ENCODE results near the gene ZNF608.

Gene ZNF608, protein sequence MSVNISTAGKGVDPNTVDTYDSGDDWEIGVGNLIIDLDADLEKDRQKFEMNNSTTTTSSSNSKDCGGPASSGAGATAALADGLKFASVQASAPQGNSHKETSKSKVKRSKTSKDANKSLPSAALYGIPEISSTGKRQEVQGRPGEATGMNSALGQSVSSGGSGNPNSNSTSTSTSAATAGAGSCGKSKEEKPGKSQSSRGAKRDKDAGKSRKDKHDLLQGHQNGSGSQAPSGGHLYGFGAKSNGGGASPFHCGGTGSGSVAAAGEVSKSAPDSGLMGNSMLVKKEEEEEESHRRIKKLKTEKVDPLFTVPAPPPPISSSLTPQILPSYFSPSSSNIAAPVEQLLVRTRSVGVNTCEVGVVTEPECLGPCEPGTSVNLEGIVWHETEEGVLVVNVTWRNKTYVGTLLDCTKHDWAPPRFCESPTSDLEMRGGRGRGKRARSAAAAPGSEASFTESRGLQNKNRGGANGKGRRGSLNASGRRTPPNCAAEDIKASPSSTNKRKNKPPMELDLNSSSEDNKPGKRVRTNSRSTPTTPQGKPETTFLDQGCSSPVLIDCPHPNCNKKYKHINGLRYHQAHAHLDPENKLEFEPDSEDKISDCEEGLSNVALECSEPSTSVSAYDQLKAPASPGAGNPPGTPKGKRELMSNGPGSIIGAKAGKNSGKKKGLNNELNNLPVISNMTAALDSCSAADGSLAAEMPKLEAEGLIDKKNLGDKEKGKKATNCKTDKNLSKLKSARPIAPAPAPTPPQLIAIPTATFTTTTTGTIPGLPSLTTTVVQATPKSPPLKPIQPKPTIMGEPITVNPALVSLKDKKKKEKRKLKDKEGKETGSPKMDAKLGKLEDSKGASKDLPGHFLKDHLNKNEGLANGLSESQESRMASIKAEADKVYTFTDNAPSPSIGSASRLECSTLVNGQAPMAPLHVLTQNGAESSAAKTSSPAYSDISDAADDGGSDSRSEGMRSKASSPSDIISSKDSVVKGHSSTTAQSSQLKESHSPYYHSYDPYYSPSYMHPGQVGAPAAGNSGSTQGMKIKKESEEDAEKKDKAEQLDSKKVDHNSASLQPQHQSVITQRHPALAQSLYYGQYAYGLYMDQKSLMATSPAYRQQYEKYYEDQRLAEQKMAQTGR (N-terminal part only)
- long read RNA-seq: 0 reads

- no peak within 1 kb of the TSS for H3K27ac ChIP-seq (replicated peaks)
- no peak for TF ChIP-seq SPI1 (IDR thresholded peaks at IDR 0.05; ENCODE audit: borderline replicate concordance, low read depth)
- TF ChIP-seq CTCF (IDR thresholded peaks at IDR 0.05; ENCODE audit: insufficient read depth, low read length): no peak
- TF ChIP-seq, protein P1, sequence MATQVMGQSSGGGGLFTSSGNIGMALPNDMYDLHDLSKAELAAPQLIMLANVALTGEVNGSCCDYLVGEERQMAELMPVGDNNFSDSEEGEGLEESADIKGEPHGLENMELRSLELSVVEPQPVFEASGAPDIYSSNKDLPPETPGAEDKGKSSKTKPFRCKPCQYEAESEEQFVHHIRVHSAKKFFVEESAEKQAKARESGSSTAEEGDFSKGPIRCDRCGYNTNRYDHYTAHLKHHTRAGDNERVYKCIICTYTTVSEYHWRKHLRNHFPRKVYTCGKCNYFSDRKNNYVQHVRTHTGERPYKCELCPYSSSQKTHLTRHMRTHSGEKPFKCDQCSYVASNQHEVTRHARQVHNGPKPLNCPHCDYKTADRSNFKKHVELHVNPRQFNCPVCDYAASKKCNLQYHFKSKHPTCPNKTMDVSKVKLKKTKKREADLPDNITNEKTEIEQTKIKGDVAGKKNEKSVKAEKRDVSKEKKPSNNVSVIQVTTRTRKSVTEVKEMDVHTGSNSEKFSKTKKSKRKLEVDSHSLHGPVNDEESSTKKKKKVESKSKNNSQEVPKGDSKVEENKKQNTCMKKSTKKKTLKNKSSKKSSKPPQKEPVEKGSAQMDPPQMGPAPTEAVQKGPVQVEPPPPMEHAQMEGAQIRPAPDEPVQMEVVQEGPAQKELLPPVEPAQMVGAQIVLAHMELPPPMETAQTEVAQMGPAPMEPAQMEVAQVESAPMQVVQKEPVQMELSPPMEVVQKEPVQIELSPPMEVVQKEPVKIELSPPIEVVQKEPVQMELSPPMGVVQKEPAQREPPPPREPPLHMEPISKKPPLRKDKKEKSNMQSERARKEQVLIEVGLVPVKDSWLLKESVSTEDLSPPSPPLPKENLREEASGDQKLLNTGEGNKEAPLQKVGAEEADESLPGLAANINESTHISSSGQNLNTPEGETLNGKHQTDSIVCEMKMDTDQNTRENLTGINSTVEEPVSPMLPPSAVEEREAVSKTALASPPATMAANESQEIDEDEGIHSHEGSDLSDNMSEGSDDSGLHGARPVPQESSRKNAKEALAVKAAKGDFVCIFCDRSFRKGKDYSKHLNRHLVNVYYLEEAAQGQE (IDR thresholded peaks at IDR 0.05; ENCODE audit: insufficient replicate concordance, low read depth): no peak
- no peak for TF ChIP-seq POLR2AphosphoS5 (IDR thresholded peaks at IDR 0.05; ENCODE audit: low read depth)
- no peak for TF ChIP-seq GABPA (IDR thresholded peaks at IDR 0.05; ENCODE audit: low read depth)
- H3K4me3 ChIP-seq (replicated peaks; ENCODE audit: insufficient read depth, low read length): no peak within 1 kb of the TSS
- no peaks in the 10 kb centered on the region for H3K27me3 ChIP-seq (ENCODE audit: insufficient read depth, poor library complexity, severe bottlenecking)
- no peak for DNase-seq (ENCODE audit: low read depth in 1 of 2, low spot score in 1 of 2)
Measured at GRCh38 chr5:124745928-124746915, at the start of gene ZNF608. Gene ZNF608, minus strand, starts transcription at chr5:124746639. Its CDS starts 1,650 bp downstream, at chr5:124744989.

DNA sequence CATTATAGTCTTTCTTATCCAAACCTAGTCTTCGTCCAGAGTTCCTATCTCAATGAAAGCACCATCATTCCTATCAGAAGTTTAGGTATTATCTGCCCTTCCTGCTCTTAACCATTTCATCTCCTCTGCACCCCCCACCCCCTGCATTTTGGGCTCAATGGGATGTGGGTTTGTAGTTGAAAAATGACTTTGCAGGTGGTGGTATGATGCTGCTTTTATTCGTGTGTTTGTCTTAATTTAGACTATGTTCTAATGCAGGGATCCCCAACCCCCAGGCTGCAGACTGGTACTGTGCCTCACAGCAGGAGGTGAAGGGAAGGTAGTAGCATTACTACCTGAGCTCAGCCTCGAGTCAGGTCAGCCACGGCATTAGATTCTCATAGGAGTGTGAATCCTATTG, 49.4 kb upstream of the ZNF608 start:
- Histone ChIP-seq H3K4me3 (replicated peaks; ENCODE audit: insufficient read depth, low read length) (no peak overlapping the region), H3K27me3 (ENCODE audit: insufficient read depth, poor library complexity, severe bottlenecking) (no peaks in the 10 kb centered on the region), H3K27ac (replicated peaks) (no peak overlapping the region)
- no peak for TF ChIP-seq GABPA (IDR thresholded peaks at IDR 0.05; ENCODE audit: low read depth)
- no peak for TF ChIP-seq SPI1 (IDR thresholded peaks at IDR 0.05; ENCODE audit: borderline replicate concordance, low read depth)
- no peak for TF ChIP-seq CTCF (IDR thresholded peaks at IDR 0.05; ENCODE audit: insufficient read depth, low read length)
- TF ChIP-seq, protein P1 (IDR thresholded peaks at IDR 0.05; ENCODE audit: insufficient replicate concordance, low read depth): no peak
- no peak for TF ChIP-seq POLR2AphosphoS5 (IDR thresholded peaks at IDR 0.05; ENCODE audit: low read depth)
- no peak for DNase-seq (ENCODE audit: low read depth in 1 of 2, low spot score in 1 of 2)

Data from HL-60 (cell line).